Measurements from ENCODE around the gene SLC17A9.

The SLC17A9 gene

DNA sequence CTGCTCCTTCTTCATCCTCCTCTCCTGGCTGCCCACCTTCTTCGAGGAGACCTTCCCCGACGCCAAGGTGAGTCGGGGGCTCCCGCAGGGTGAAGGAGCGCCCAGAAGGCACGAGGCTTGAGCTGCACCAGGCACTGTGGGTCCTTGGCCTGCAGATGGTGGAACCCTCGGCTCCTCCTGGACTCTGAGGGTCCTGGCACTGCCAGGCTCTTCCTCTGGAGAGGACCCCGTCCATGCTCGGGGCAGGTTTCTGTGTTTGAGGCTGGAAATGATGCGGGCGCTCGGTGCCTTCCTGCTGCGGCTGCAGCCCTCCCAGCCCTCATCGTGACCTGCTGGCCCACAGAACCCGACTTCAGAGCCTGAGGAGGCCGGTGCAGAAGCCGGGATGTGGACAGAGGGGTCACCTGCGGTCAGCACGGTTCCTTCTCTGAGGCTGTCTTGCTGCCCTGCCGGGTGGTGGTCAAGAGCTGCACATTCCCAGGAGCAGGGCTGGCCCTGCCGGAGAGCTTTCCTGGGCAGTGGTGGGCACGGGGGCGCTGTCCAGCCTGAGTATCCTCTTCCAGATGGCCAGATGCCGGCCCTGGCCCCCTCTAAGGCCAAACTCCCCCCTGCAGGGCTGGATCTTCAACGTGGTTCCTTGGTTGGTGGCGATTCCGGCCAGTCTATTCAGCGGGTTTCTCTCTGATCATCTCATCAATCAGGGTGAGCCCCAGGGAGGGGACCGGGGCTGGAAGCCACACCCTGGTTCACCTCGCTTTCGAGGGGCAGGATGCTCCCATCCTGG lies 11.3 kb downstream of the SLC17A9 start:
- H3K36me3 Mint-ChIP-seq: peaks cover 41% of the 10 kb centered on the region
- H3K27ac Mint-ChIP-seq: no peak overlapping the region
- no peak for ATAC-seq
- H3K4me1 Mint-ChIP-seq: no peaks in the 10 kb centered on the region
- H3K27me3 Mint-ChIP-seq: no peaks in the 10 kb centered on the region
- H3K9me3 Mint-ChIP-seq: no peaks in the 10 kb centered on the region
- no peak overlapping the region for H3K4me3 Mint-ChIP-seq

DNA sequence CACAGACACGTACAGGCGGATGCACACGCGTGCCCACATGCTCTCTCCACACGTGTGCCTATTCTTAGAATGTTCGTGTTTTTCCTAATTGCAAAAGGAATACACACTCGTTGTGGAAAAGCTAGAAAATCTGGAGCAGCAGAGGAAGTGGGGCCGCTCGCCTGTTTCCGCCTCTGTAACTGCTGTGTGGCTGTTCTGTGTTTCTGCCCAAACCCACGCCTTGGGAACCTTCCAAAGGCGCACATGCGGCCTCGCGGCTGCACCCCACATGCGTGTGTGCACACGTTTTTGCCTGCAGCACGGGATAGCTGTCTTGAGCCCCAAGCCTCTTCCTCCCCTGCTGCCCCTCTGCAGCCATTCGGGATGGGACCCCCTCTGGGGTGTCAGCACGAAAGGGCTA lies 12.2 kb downstream of the SLC17A9 start:
- H3K36me3 Mint-ChIP-seq: peaks cover 40% of the 10 kb centered on the region
- ATAC-seq: no peak
- H3K27ac Mint-ChIP-seq: no peak overlapping the region
- no peaks in the 10 kb centered on the region for H3K9me3 Mint-ChIP-seq
- no peak overlapping the region for H3K4me3 Mint-ChIP-seq
- H3K27me3 Mint-ChIP-seq: no peaks in the 10 kb centered on the region
- H3K4me1 Mint-ChIP-seq: no peaks in the 10 kb centered on the region

DNA sequence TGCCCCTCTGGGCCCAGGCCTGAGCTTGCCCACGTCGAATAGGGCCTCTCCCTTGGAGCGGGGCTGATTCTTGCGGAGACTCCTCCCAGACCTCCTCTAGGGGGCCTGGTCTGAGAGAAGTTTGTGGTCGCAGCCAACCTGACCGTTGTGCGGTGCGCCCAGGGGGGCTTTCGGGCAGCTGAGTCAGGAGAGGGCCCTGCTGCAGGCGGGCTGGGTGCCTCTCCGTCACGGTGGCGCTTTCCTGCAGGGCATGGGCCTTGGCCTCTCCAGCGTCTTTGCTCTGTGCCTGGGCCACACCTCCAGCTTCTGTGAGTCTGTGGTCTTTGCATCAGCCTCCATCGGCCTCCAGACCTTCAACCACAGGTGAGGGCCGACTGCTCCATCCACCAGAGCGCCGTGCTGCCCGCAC lies 12.9 kb downstream of the SLC17A9 start:
- Mint-ChIP-seq H3K4me3 (no peak overlapping the region), H3K27ac (no peak overlapping the region), H3K4me1 (no peaks in the 10 kb centered on the region), H3K36me3 (peaks cover 34% of the 10 kb centered on the region), H3K9me3 (no peaks in the 10 kb centered on the region), H3K27me3 (no peaks in the 10 kb centered on the region)
- no peak for ATAC-seq

DNA sequence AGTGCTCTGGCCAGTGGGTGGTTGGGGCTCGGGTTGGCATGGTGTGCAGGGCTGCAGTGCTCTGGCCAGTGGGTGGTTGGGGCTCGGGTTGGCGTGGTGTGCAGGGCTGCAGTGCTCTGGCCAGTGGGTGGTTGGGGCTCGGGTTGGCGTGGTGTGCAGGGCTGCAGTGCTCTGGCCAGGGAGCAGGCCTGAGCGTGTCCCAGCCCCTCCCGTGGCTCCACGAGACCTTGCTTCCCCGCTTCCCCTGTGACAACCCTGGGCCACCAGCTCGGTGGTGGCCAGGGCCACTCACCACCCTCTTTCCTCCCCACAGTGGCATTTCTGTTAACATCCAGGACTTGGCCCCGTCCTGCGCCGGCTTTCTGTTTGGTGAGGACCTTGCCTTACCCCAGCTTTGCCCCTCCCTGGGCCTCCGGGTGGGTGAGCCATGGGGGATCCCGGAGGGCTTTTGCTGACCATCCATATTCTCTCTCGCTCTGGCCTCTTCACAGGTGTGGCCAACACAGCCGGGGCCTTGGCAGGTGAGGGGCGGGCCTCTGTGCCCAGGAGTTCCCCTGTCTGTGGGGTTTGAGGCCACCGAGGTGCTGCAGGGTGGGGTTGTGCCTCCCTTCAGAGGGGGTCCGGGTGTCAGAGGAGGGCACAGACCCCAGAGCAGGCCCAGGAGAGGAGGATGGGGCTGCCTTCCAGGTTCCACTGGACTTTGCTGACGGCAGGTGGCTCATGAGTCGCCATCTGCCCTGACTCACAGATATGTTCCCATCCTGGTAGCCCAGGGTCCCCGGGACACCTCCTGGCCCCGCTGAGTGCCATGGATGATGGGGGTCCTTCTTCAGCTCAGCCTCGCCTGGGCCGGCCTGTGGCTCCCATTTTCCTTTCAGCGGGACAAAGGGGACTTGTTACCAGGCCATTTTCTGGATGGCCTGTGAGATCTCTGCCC lies 14.0 kb downstream of the SLC17A9 start:
- no peak overlapping the region for H3K4me3 Mint-ChIP-seq
- H3K36me3 Mint-ChIP-seq: peaks cover 27% of the 10 kb centered on the region
- H3K4me1 Mint-ChIP-seq: peaks cover 3% of the 10 kb centered on the region
- no peak for ATAC-seq
- no peak overlapping the region for H3K27ac Mint-ChIP-seq
- H3K27me3 Mint-ChIP-seq: peaks cover 7% of the 10 kb centered on the region
- H3K9me3 Mint-ChIP-seq: no peaks in the 10 kb centered on the region

DNA sequence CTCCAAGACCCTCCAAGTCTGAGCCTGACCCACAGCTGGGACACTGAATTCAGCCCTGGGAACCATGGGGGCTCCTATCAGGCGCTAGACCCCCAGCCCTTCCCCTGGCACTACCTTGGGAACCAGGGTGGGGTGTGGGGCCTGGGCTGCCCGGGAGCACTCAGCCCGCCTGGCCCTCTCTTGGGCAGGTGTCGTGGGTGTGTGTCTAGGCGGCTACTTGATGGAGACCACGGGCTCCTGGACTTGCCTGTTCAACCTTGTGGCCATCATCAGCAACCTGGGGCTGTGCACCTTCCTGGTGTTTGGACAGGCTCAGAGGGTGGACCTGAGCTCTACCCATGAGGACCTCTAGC lies 14.6 kb downstream of the SLC17A9 start:
- H3K9me3 Mint-ChIP-seq: no peaks in the 10 kb centered on the region
- no peak overlapping the region for H3K4me3 Mint-ChIP-seq
- peaks cover 13% of the 10 kb centered on the region for H3K27me3 Mint-ChIP-seq
- peaks cover 21% of the 10 kb centered on the region for H3K36me3 Mint-ChIP-seq
- no peak for ATAC-seq
- H3K4me1 Mint-ChIP-seq: peaks cover 9% of the 10 kb centered on the region
- no peak overlapping the region for H3K27ac Mint-ChIP-seq

DNA sequence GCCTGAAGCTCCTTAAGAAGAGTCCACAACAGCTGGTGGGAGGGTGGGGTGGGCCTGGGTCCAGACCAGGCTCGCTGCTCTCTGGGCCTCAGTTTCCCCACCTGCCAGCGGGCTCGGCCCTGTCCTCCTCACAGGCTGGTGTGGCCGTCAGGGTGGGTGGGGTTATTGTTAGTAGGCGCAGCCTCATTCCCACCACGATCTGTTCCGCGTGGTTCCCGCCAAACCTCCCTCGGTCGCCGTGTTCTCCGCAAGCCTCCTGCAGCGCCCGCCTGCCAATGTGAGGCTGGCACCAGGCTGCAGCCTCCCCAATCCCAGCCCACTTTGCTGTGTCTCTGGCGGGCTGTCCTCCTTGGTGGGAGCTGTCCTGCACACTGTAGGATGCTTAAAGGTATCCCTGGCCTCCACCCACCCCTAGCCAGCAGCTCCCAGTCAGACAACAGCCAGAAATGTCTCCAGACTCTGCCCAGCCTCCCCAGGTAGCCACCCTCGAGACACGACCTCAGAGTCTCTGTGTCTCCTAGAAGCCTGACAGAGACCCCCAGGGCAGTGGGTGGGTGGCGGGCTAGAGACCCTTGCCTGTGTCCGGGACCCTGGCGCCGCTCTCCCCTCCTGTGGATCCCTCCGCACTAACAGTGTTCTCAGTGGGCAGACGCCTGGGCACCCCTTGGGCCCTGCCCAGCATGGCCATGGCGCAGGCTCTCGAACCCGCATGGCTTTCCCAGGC lies 15.3 kb downstream of the SLC17A9 start:
- no peak for ATAC-seq
- Mint-ChIP-seq H3K27ac (no peak overlapping the region), H3K9me3 (no peaks in the 10 kb centered on the region), H3K4me3 (no peak overlapping the region), H3K4me1 (peaks cover 16% of the 10 kb centered on the region), H3K27me3 (peaks cover 20% of the 10 kb centered on the region), H3K36me3 (peaks cover 21% of the 10 kb centered on the region)

DNA sequence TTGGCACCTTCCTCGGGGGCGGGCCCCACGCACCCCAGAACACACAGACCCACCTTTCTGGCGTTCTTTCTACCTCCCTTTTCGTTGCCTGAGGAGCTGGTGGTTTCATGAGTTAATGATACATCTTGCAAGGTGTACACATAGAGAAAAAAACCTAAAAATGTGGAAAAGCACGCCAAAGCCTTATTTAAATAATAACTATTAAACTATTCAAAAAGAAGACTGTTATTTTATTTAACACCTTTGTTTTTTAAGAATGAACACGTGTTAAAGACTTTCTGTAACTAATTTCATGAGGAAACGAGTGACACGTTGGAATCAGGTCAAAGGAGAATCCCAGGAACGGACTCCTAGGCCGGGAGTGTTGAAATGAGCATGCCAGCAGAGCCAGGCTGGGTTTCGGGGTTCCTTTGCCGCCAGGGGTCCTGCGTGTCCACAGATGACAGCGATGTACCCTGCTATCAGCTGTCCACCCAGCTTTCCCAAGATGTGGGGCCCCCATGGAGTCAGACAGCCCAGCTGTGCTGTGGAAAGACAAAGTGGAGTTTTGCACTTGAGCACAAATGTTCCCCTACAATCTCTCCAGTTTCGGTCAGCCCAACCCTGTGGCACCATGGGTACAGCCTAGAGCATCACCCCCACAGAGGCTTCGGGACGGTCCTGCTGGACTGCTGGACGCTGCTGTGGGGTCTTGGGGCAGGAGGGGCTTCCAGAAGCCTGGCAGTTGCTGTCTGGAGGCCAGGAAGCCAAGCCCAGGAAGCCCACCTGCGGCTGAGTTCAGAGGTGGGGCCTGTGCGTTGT lies 16.1 kb downstream of the SLC17A9 start:
- H3K4me3 Mint-ChIP-seq: no peak overlapping the region

DNA sequence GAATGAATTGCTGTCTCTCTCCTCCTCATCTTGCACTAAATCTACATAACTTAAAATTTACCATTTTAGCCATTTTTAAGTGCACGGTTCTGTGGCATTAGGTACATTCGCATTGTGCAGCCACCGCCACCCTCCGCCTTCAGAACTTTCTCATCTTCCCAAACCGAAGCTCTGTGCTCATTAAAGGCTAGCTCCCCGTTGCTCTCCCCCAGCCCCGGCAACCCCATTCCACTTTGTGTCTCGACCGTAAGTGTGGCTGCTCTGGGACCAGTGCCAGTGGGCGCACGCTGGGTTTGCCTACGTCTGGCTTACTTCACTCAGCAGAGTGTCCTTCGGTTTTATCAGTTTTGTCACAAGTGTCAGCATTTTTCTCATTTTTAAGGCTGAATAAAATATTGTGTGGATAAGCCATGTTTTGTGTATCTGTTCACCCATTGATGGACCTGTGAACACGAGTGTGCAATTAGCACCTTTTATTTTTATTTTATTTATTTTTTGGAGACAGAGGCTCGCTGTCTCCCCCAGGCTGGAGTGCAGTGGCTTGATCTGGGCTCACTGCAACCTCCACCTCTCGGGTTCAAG lies 16.8 kb downstream of the SLC17A9 start:
- Mint-ChIP-seq H3K27me3 (peaks cover 32% of the 10 kb centered on the region), H3K9me3 (no peaks in the 10 kb centered on the region), H3K36me3 (peaks cover 14% of the 10 kb centered on the region), H3K27ac (no peak overlapping the region), H3K4me1 (peaks cover 17% of the 10 kb centered on the region), H3K4me3 (no peak overlapping the region)
- ATAC-seq: no peak

More for the DNA sequence above, 16.1 kb downstream of the SLC17A9 start:
- Mint-ChIP-seq H3K36me3 (peaks cover 21% of the 10 kb centered on the region), H3K27me3 (peaks cover 26% of the 10 kb centered on the region), H3K4me1 (peaks cover 17% of the 10 kb centered on the region), H3K9me3 (no peaks in the 10 kb centered on the region), H3K27ac (no peak overlapping the region)
- ATAC-seq: no peak

DNA sequence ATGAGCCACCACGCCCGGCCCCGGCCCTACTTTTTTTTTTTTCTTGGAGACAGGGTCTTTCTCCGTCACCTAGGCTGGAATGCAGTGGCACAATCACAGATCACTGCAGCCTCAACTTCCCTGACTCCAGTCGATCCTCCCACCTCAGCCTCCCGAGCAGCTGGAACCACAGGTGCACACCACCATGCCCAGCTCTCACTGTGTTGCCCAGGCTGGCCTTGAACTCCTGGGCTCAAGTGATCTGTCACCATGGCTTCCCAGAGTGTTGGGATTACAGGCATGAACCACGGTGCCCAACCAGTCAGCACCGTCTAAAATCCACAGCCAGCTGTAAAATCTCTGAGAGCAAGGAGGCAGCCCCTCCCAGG lies 17.4 kb downstream of the SLC17A9 start:
- ATAC-seq: no peak
- H3K27ac Mint-ChIP-seq: no peak overlapping the region
- no peaks in the 10 kb centered on the region for H3K9me3 Mint-ChIP-seq
- H3K4me1 Mint-ChIP-seq: peaks cover 17% of the 10 kb centered on the region
- peaks cover 39% of the 10 kb centered on the region for H3K27me3 Mint-ChIP-seq
- peaks cover 11% of the 10 kb centered on the region for H3K36me3 Mint-ChIP-seq
- H3K4me3 Mint-ChIP-seq: no peak overlapping the region

DNA sequence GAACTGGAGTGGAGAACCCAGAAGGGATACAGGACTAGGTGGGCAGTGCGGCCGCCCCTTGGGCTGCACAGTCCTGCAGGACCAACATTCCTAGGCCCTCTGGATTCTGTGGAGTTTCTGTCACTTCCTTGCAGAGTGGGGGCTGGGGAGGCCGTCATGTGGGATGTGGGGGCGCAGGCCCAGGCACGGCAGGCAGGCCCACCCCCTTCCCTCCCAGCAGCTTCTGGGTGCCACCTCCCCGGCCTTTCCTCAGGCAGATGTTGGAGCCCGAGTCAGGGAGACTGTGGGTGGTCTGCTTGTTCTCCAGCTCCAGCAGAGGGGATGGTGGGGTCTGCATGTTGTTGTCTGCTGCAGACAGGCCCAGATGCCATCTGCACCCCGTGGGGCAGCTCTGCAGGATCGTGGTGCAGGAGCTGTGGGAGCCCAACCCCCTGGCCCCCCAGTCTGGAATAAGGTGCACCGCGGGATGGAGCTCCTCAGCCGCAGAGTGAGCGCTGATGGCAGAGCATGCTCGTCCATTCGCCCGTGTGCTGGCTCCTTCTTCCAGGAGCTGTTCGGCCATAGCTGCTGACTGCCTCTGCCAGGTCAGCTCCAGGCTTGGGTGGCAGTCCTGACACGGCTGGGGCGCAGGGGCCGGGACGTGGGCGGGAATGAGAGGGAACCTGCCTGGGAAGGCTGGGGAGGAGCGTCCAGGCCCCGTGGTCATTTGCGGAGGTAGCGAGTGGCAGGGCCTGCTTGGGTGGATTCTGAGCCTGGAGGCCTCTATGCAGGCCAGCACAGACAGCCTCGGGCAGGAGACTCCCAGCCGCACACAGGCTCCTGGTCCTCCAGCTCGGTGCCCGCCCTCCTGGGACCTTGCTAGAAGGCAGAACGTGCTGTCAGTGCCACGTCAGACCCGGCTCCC lies 18.1 kb downstream of the SLC17A9 start:
- Mint-ChIP-seq H3K27me3 (peaks cover 40% of the 10 kb centered on the region), H3K4me3 (no peak overlapping the region), H3K4me1 (peaks cover 17% of the 10 kb centered on the region), H3K27ac (no peak overlapping the region), H3K9me3 (no peaks in the 10 kb centered on the region), H3K36me3 (peaks cover 10% of the 10 kb centered on the region)
- ATAC-seq: no peak

DNA sequence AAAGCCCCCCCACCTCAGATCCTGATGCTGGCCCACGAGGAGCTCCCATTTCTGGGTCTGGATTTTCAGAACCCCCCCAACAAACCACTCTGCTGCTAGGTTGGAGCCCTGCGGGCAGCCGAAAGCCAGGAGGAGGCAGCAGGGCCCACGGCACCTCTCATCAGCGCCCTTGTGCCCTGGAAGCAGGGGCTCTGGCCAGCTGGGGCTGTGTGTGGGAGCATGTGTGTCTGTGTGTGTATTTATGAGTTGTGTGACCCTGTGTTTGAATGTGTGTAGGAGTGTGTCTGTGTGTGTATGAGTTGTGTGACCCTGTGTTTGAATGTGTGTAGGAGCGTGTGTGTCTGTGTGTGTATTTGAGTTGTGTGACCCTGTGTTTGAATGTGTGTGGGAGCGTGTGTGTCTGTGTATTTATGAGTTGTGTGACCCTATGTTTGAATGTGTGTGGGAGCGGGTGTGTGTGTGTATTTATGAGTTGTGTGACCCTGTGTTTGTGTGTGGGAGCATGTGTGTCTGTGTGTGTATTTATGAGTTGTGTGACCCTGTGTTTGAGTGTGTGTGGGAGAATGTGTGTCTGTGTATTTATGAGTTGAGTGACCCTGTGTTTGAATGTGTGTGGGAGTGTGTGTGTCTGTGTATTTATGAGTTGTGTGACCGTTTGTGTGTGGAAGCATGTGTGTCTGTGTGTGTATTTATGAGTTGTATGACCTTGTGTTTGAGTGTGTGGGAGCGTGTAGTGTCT lies 18.9 kb downstream of the SLC17A9 start:
- H3K27me3 Mint-ChIP-seq: peaks cover 48% of the 10 kb centered on the region
- peak overlapping the region; percentile 2 for H3K4me3 Mint-ChIP-seq
- peaks cover 4% of the 10 kb centered on the region for H3K36me3 Mint-ChIP-seq
- peaks cover 17% of the 10 kb centered on the region for H3K4me1 Mint-ChIP-seq
- no peak for ATAC-seq
- H3K27ac Mint-ChIP-seq: no peak overlapping the region
- H3K9me3 Mint-ChIP-seq: no peaks in the 10 kb centered on the region

DNA sequence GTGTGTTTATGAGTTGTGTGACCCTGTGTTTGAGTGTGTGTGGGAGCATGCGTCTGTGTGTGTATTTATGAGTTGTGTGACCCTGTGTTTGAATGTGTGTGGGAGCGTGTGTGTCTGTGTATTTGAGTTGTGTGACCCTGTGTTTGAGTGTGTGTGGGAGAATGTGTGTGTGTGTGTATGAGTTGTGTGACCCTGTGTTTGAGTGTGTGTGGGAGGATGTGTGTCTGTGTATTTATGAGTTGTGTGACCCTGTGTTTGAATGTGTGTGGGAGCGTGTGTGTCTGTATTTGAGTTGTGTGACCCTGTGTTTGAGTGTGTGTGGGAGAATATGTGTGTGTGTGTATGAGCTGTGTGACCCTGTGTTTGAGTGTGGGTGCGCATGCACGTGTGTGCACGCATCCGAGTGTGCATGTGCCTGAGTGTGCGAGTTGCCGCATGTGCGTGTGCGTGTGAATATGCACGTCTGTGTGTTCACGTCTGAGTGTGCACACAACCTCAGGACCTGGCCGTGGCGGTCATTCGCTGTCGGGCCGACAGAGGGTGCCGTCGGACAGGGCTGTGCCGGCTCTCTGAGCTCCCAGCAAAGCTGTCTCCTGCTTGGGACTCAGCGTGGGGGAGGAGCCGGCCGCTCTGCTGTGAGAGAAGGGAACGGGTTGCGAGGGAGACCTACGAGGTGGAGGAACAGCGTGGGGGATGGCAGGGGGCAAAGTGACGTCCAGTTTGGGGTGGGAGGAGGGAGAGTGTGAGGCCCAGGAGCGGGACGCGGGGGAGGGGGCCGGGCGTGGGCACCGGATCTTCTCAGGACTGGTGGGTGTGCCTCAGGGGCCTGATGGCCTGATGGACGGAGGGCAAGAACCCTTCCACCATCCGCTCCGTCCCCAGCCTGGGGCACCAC lies 19.7 kb downstream of the SLC17A9 start:
- H3K4me1 Mint-ChIP-seq: peaks cover 19% of the 10 kb centered on the region
- no peaks in the 10 kb centered on the region for H3K36me3 Mint-ChIP-seq
- ATAC-seq: peak; percentile 90
- peaks cover 52% of the 10 kb centered on the region for H3K27me3 Mint-ChIP-seq
- H3K4me3 Mint-ChIP-seq: peak overlapping the region; percentile 71
- no peaks in the 10 kb centered on the region for H3K9me3 Mint-ChIP-seq
- H3K27ac Mint-ChIP-seq: peak overlapping the region; percentile 27

Data from stimulated activated memory B cell treated with anti-CD40 and anti-IgM and Interleukin-4, amounts not matched to agents 10 μg/mL and 1 μg/mL and 100 μg/mL, for 72 hours (primary cell).